ENCODE data around the gene SHROOM2. TPM values are rescaled to one million over a fixed set of nuclear protein-coding genes. Genes with fewer than 3 reads are reported as not detected.

SHROOM2 gene
- total RNA-seq, 2 experiments from 2014 or later, result not detected

DNA sequence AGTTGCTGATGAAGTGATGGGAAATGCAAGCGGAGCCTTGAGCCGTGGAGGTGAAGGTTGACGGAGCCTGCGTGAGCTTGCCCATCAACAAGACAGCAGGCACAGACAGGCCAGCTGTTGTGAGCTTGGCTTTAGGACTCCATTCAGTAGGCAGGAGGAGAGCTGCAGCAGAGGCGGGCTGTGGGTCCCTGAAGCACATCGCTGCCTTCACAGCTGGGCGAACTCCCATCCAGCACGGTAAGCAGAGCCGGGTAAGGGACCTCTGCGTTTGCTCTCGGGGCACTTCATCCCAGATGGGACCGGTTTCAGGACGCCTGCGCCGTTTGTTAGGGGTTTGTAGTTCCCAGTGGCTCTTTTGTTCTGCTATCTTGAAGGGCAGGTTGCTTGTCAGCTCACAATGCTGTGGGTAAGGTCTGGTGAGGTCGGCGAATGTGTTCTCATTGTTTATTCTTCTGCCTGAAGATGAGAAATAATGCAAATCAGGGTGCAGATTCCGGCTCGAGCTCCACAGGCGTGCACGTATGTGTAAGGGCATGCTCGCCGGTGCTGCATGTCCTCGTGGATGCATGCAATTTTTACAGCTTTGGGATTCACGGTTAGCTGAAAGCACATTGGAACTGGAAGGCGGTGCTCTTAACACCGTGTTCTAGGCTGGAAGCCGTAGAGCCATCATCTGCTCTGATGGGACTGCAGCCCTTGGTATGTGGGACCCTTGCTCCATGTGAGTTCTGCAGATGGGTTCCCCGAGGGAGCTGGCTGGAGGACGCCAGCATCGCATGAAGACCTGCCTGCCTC, 126.3 kb downstream of the SHROOM2 start:
- POLR2A ChIA-PET, result no interaction called here
- Mint-ChIP-seq H3K36me3 (ENCODE audit: low read depth) (no peaks in the 10 kb centered on the region), H3K27me3 (peaks cover 19% of the 10 kb centered on the region), H3K4me1 (no peaks in the 10 kb centered on the region), H3K9me3 (ENCODE audit: low read depth) (no peaks in the 10 kb centered on the region), H3K27ac (no peak overlapping the region), H3K4me3 (no peak overlapping the region)
- ATAC-seq (no peak), DNase-seq (no peak)
- CTCF ChIA-PET, result no interaction called here
- intact Hi-C loops (cut with DNase I, micrococcal nuclease), result no loop called here

DNA sequence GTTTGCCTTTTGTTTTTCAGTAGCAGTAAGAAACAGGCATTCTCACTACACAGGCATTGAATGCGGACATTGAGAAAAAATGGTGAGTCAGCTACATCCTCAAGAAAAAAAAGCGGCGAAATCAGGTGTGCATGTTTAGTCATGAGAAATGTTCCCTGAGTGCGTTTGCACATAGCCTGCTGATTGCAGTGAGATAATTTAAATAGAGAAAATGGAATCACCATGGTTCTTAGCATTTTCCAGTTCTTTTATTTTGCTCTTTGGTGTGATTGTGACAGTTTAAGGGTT, 126.9 kb downstream of the SHROOM2 start:
- H3K4me3 Mint-ChIP-seq, result no peak overlapping the region
- CTCF ChIA-PET, result no interaction called here

DNA sequence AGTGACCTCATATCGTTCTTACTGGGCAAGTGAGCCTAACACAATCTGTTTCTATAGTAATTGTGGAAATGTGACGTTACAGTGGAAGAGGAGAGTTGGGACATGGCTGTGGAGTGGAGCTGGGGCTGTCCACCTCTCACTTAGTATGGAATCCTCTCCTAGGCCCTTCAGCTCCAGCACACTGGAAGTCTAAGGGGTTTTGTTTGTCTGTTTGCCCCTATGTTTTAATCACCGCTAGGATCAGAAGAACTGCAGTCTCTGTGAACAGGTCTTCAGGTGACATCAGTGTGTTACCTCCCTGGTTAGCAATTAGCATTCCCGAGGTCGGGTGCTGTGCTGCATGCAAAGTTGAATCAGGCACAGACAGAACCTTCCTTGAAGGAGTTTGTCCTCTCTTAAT, 131.6 kb downstream of the SHROOM2 start:
- peaks cover 17% of the 10 kb centered on the region for H3K27me3 Mint-ChIP-seq
- H3K27ac Mint-ChIP-seq, result no peak overlapping the region
- intact Hi-C loops (cut with DNase I, micrococcal nuclease), result no loop called here
- no peak for DNase-seq
- H3K4me3 Mint-ChIP-seq, result no peak overlapping the region
- POLR2A ChIA-PET, result no interaction called here
- no peaks in the 10 kb centered on the region for H3K9me3 Mint-ChIP-seq (ENCODE audit: low read depth)
- no peaks in the 10 kb centered on the region for H3K4me1 Mint-ChIP-seq
- CTCF ChIA-PET, result no interaction called here
- H3K36me3 Mint-ChIP-seq (ENCODE audit: low read depth), result no peaks in the 10 kb centered on the region
- no peak for ATAC-seq

More for the DNA sequence above, 126.9 kb downstream of the SHROOM2 start:
- Mint-ChIP-seq H3K9me3 (ENCODE audit: low read depth) (no peaks in the 10 kb centered on the region), H3K27ac (no peak overlapping the region), H3K36me3 (ENCODE audit: low read depth) (no peaks in the 10 kb centered on the region), H3K4me1 (no peaks in the 10 kb centered on the region), H3K27me3 (peaks cover 19% of the 10 kb centered on the region)
- DNase-seq (no peak), ATAC-seq (no peak)
- intact Hi-C loops (cut with DNase I, micrococcal nuclease), result no loop called here
- POLR2A ChIA-PET, result no interaction called here

DNA sequence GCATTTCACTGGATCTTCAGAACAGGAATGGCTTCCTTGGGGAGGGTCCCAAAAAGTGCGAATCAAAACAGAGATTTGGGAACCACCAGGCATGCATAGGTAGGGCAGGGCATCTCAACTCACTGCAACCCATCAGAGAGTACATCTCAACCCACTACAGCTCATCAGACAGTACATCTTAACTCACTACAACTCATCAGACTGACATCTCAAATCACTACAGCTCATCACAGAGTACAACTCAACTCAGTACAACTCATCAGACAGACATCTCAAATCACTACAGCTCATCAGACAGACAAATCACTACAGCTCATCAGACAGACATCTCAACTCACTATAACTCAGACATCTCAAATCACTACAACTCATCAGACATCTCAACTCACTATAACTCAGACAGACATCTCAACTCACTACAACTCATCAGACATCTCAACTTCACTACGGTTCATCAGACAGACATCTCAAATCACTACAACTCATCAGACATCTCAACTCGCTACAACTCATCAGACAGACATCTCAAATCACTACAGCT, 133.5 kb downstream of the SHROOM2 start:
- no peak overlapping the region for H3K4me3 Mint-ChIP-seq
- H3K4me1 Mint-ChIP-seq, result no peaks in the 10 kb centered on the region
- intact Hi-C loops (cut with DNase I, micrococcal nuclease), result no loop called here
- DNase-seq (no peak), ATAC-seq (no peak)
- H3K36me3 Mint-ChIP-seq (ENCODE audit: low read depth), result no peaks in the 10 kb centered on the region
- H3K27me3 Mint-ChIP-seq, result peaks cover 12% of the 10 kb centered on the region
- ChIA-PET CTCF (interaction anchor here (1.3 kb wide), 1 partner anchor 200 kb away, joined by 5 read pairs; no protein-coding TSS in a partner anchor), POLR2A (no interaction called here)
- no peak overlapping the region for H3K27ac Mint-ChIP-seq
- no peaks in the 10 kb centered on the region for H3K9me3 Mint-ChIP-seq (ENCODE audit: low read depth)

DNA sequence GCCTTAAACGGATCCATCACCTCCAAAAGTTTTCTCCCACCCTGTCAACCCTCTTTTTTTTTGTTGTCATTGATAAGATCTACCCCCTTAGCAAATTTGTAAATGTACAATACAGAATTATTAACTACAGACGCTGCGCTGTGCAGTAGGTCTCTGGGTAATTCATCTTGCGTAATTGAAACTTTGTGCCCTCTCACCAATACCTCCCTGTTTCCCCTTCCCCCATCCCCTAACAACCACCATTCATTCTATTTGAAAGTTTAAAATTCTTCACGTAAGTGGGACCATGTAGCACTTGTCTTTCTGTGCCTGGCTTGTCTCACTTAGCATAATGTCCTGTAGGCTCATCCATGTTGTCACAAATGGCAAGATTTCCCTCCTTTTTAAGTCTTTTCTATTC, 135.2 kb downstream of the SHROOM2 start:
- peaks cover 10% of the 10 kb centered on the region for H3K27me3 Mint-ChIP-seq
- ChIA-PET POLR2A (no interaction called here), CTCF (no interaction called here)
- DNase-seq, result no peak
- ATAC-seq, result no peak
- no peak overlapping the region for H3K4me3 Mint-ChIP-seq
- no peak overlapping the region for H3K27ac Mint-ChIP-seq
- H3K36me3 Mint-ChIP-seq (ENCODE audit: low read depth), result no peaks in the 10 kb centered on the region
- intact Hi-C loops (cut with DNase I, micrococcal nuclease), result no loop called here
- no peaks in the 10 kb centered on the region for H3K9me3 Mint-ChIP-seq (ENCODE audit: low read depth)
- no peaks in the 10 kb centered on the region for H3K4me1 Mint-ChIP-seq

DNA sequence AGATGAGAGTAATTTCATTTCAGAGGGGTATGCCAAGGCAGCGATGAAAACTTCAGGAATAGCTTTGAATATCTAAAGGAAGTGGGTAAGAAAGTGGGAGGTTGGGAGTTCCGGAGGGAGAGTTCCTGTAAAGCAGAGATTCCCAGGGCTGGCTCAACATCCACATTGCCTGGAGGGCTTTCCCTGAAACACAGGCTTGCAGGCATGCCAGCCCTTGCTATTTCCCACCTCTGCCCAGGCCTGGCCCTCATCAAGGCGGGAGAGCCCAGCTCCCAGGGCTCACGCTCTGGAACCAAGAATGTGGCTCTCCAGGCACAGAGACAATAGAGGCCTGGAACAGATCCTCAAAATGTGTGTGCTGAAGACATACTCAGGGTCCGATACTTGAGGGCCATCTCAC, 137.1 kb downstream of the SHROOM2 start:
- no peaks in the 10 kb centered on the region for H3K4me1 Mint-ChIP-seq
- H3K4me3 Mint-ChIP-seq, result no peak overlapping the region
- H3K27me3 Mint-ChIP-seq, result peaks cover 8% of the 10 kb centered on the region
- CTCF ChIA-PET, result no interaction called here
- H3K27ac Mint-ChIP-seq, result no peak overlapping the region
- ATAC-seq (no peak), DNase-seq (no peak)
- no peaks in the 10 kb centered on the region for H3K36me3 Mint-ChIP-seq (ENCODE audit: low read depth)
- H3K9me3 Mint-ChIP-seq (ENCODE audit: low read depth), result no peaks in the 10 kb centered on the region
- intact Hi-C loops (cut with DNase I, micrococcal nuclease), result no loop called here
- POLR2A ChIA-PET, result no interaction called here

DNA sequence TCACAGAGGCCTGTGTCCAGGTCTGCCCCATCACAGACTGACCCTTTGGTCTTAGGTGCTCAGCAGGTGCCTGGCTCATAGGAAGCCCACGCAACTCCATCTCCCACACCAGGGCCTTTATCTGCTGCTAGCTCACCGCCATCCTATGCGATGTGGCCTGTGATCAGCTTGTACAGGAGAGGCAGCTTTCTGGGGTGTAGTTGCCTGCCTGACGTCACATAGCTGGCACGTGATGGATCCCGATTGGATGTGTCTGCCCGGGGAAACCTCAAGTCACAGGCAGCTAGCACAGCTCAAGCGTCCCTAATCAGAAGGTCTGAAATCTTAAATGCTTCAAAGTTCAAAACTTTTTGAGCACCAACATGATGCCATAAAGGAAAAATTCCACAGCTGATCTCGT, 139.8 kb downstream of the SHROOM2 start:
- Mint-ChIP-seq H3K9me3 (ENCODE audit: low read depth) (no peaks in the 10 kb centered on the region), H3K36me3 (ENCODE audit: low read depth) (no peaks in the 10 kb centered on the region), H3K27ac (no peak overlapping the region), H3K4me3 (no peak overlapping the region), H3K4me1 (no peaks in the 10 kb centered on the region), H3K27me3 (peaks cover 4% of the 10 kb centered on the region)
- no peak for ATAC-seq
- ChIA-PET POLR2A (no interaction called here), CTCF (no interaction called here)
- no peak for DNase-seq
- intact Hi-C loops (cut with DNase I, micrococcal nuclease), result no loop called here

DNA sequence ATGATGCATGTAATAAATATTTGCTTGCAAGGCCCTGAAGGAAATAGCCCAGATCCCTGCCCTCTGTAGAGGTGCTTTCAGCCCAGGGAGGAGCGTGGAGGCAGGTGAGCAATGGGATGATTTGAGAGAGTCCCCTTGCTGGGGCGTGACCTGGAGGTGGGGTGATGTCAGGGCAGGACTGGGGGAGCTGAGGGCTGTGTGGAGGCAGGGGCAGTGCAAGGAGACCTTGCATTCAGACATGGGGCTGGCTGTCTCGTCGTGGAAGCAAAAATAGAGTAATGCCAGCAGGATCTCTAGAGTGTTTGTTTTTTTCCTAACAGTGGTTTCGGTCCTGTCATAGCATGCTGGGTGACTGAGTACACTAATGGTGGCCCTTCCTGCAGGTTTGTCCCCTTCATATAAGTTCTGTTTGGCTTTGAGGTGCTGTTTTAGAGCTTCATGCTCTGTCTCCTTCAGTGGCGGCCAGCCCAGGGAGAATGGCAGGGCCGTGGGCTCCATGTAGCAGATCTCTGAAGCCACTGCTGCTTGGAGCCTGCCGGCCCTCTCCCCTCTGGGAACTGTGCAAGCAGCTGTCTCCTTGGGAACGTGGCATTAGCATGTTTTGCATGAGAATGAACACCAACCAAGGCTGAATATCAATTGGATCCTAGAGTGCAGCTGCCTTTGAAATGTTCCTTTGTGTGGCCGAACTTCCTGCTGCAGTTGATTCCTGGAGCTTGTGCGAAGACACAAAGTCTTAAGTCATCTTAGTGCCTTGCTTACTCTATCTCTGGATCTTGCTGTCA, 141.7 kb downstream of the SHROOM2 start:
- H3K27ac Mint-ChIP-seq, result no peak overlapping the region
- ATAC-seq (no peak), DNase-seq (no peak)
- no peaks in the 10 kb centered on the region for H3K9me3 Mint-ChIP-seq (ENCODE audit: low read depth)
- no peaks in the 10 kb centered on the region for H3K36me3 Mint-ChIP-seq (ENCODE audit: low read depth)
- POLR2A ChIA-PET, result no interaction called here
- CTCF ChIA-PET, result no interaction called here
- H3K27me3 Mint-ChIP-seq, result no peaks in the 10 kb centered on the region
- intact Hi-C loops (cut with DNase I, micrococcal nuclease), result no loop called here
- H3K4me1 Mint-ChIP-seq, result no peaks in the 10 kb centered on the region
- H3K4me3 Mint-ChIP-seq, result no peak overlapping the region

DNA sequence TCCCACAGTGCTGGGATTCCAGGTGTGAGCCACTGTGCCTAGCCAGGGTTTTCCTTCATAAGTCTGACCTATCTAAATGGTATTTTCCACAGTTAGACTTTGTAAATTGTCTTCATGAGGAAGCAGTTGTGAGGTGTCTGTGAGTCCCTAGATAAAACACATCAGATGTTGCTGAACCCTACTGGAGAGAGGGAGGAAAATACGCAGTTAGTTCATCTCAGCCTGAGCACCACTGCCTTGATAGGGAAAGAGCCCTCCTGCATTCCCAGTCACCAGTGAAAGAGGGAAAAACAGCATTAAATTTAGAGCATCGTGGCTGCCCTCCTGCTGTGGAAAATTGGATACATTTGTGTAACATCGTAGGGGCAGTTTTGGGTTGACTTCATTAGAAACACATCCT, 149.2 kb downstream of the SHROOM2 start:
- Mint-ChIP-seq H3K4me1 (peaks cover 1% of the 10 kb centered on the region), H3K36me3 (ENCODE audit: low read depth) (no peaks in the 10 kb centered on the region), H3K27me3 (peaks cover 9% of the 10 kb centered on the region), H3K4me3 (no peak overlapping the region), H3K27ac (no peak overlapping the region), H3K9me3 (ENCODE audit: low read depth) (no peaks in the 10 kb centered on the region)
- POLR2A ChIA-PET, result no interaction called here
- ATAC-seq (no peak), DNase-seq (no peak)
- intact Hi-C loops (cut with DNase I, micrococcal nuclease), result no loop called here
- CTCF ChIA-PET, result no interaction called here

DNA sequence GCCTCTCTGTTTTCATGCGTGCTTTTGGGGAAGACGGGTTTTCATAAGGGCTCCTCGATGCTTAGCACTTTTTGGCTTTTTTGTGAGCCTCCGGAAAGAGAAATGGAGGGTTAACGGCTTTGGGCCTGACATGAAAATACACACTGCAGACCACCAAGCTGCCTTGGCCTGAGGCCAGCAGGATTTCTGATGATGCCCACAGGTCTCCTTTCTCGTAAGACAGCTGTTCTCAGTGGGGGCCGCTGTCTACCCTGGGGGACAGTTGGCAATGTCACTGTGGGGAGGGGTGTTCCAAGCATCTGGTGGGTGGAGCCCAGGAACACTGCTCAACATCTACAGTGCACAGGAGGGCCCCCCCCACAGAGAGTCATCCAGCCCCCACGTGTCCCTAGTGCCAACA, 151.5 kb downstream of the SHROOM2 start:
- CTCF ChIA-PET, result interaction anchor here (0.6 kb wide), 1 partner anchor 24 kb away, joined by 3 read pairs; no protein-coding TSS in a partner anchor
- H3K4me1 Mint-ChIP-seq, result peaks cover 12% of the 10 kb centered on the region

DNA sequence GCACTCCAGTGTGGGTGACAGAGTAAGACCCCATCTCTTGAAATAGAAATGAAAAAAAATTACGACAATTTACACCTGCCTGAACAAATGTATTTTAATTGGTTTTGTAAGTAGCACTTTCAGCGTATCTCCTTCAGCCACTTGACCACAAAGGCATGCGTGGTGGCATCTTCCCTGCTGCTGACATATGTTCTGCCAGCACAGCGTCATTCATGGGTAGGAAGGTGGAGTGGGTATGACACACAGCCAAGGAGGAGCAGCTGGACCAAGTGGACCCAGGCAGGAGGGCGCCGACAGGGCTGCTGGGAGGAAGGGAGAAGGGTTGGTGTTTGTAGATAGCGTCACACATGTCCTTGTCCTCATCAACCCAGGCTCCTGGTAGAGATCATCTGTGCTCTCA, 152.3 kb downstream of the SHROOM2 start:
- Mint-ChIP-seq H3K4me1 (peaks cover 14% of the 10 kb centered on the region), H3K36me3 (ENCODE audit: low read depth) (no peaks in the 10 kb centered on the region), H3K4me3 (no peak overlapping the region), H3K27ac (no peak overlapping the region), H3K27me3 (peaks cover 21% of the 10 kb centered on the region), H3K9me3 (ENCODE audit: low read depth) (no peaks in the 10 kb centered on the region)
- POLR2A ChIA-PET, result no interaction called here
- DNase-seq (no peak), ATAC-seq (no peak)
- CTCF ChIA-PET, result no interaction called here
- intact Hi-C loops (cut with DNase I, micrococcal nuclease), result no loop called here

More for the DNA sequence above, 151.5 kb downstream of the SHROOM2 start:
- DNase-seq (no peak), ATAC-seq (no peak)
- Mint-ChIP-seq H3K9me3 (ENCODE audit: low read depth) (no peaks in the 10 kb centered on the region), H3K27ac (no peak overlapping the region), H3K27me3 (peaks cover 16% of the 10 kb centered on the region), H3K36me3 (ENCODE audit: low read depth) (no peaks in the 10 kb centered on the region), H3K4me3 (no peak overlapping the region)
- intact Hi-C loops (cut with DNase I, micrococcal nuclease), result no loop called here
- POLR2A ChIA-PET, result no interaction called here

DNA sequence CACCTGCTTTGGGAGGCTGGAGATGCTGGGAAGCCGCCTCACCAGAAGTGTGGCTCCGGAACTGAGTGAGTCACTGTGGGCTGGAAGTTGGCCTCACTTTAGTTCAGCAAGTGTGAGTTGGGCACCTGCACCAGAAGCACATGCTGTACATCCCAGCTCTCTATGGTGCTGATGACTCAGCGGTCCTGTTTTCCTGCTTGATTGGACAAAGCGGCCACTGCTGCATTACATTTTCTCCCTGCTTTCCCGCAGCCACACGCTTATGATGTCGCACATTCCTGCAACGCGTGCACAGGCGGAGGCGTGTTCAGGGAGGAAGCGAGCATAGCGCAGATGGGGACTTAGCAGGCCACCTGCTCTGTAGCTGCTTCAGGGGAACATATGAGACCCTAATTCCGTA, 154.2 kb downstream of the SHROOM2 start:
- Mint-ChIP-seq H3K4me1 (peaks cover 14% of the 10 kb centered on the region), H3K36me3 (ENCODE audit: low read depth) (no peaks in the 10 kb centered on the region), H3K27me3 (peaks cover 22% of the 10 kb centered on the region), H3K27ac (no peak overlapping the region), H3K4me3 (no peak overlapping the region), H3K9me3 (ENCODE audit: low read depth) (no peaks in the 10 kb centered on the region)
- intact Hi-C loops (cut with DNase I, micrococcal nuclease), result loop anchor here (5.0 kb wide), 1 partner anchor 33 kb away; no protein-coding TSS in a partner anchor
- CTCF ChIA-PET, result no interaction called here
- POLR2A ChIA-PET, result no interaction called here
- no peak for ATAC-seq
- no peak for DNase-seq

Data from activated CD4-positive, alpha-beta T cell treated with anti-CD3 and anti-CD28 coated beads for 36 hours (primary cell).